K562 (cell line): ENCODE data around the gene OR2T8. TPM values are rescaled to one million over a fixed set of nuclear protein-coding genes. Genes with fewer than 3 reads are reported as not detected.

Experiments used
- CBX1 ChIP-seq: sonication (generic); IDR thresholded peaks from 2 replicates; pipeline ENCODE4 v1.6.1; 2016; ENCODE audit warnings: antibody characterized with exemption, low read depth, mild to moderate bottlenecking
- NFIX ChIP-seq: fragments of 250-450 bp; sonication (Bioruptor Pico); IDR thresholded peaks from 2 replicates; pipeline ENCODE4 v1.4.0; 2020; ENCODE audit warnings: low read depth, mild to moderate bottlenecking, moderate library complexity
- PRPF4 ChIP-seq: fragments of 200-400 bp; formaldehyde crosslinking; IDR thresholded peaks from one replicate; pipeline ENCODE4 v1.6.1; 2017; ENCODE audit warnings: low read length, low read depth, mild to moderate bottlenecking; ENCODE audit not compliant: insufficient read depth, poor library complexity, severe bottlenecking
- SMC3 ChIP-seq: conservative IDR thresholded peaks from 2 replicates; pipeline ENCODE4 v1.6.1; 2011; ENCODE audit warnings: low read depth, low read length, improper control_type of control experiment; ENCODE audit not compliant: insufficient read depth
- TCF3 ChIP-seq: sonication (generic); formaldehyde crosslinking; IDR thresholded peaks from 2 replicates; pipeline ENCODE4 v1.4.0; 2020; ENCODE audit warnings: mild to moderate bottlenecking, missing genetic modification reagents
- ZKSCAN1 ChIP-seq: fragments of 150-350 bp; IDR thresholded peaks from 2 replicates; pipeline ENCODE4 v1.6.1; 2016; ENCODE audit warnings: low read depth, low read length
- polyA plus RNA-seq, 8 experiments: library from polyadenylated mRNA; depleted of rRNA in 4 of 8; stranded (reverse) in 5 of 8; unstranded in 3 of 8; fragments of >200 nt; fragmentation: Nextera tagmentation in 2 of 8; fragmentation: Illumina TruSeq in 1 of 8; extraction: Ambion mirVana in 2 of 8; extraction: Trizol in 1 of 8; gene quantifications; 2 replicates each; pipeline versions ENCODE4 v1.2.1 to v1.2.3, GENCODE V29; 2011 to 2014; ENCODE audit warnings: inconsistent platforms in 1 of 8, missing spikeins in 1 of 8
- total RNA-seq, 7 experiments: library from RNA; depleted of rRNA in 6 of 7; stranded (reverse); fragments of >200 nt in 6 of 7; fragmentation: Illumina TruSeq in 2 of 7; extraction: Trizol in 2 of 7; gene quantifications; 2 replicates each; pipeline versions ENCODE4 v1.2.1 to v1.2.3, GENCODE V29; 2011 to 2021; ENCODE audit warnings: low replicate concordance in 1 of 7
- TF ChIP-seq, protein P1 (sequence below), 2 experiments: IDR thresholded peaks; 2 replicates each; pipeline ENCODE4 v1.6.1; 2012; ENCODE audit warnings: improper control_type of control experiment in 2 of 2, low read depth in 2 of 2, low read length in 2 of 2, borderline replicate concordance in 1 of 2
- TF ChIP-seq, protein P2 (sequence below): fragments of 250-450 bp; sonication (Bioruptor Pico); IDR thresholded peaks from 2 replicates; pipeline ENCODE4 v1.8.0; 2021; ENCODE audit warnings: borderline replicate concordance, mild to moderate bottlenecking, moderate library complexity; ENCODE audit not compliant: poor library complexity, severe bottlenecking
- TF ChIP-seq, protein P3 (sequence below): fragments of 200-800 bp; sonication (Bioruptor generic); IDR thresholded peaks from 2 replicates; pipeline ENCODE4 v1.6.1; 2017; ENCODE audit warnings: missing genetic modification characterization, missing compliant biosample characterization

OR2T8 gene
- total and polyA plus RNA-seq, 9 of the 15 experiments (the other 6 are each of a cell fraction or from before 2014, with no cell fraction given): 0.08 to 0.46 (median 0.31) TPM; not detected in 3

DNA sequence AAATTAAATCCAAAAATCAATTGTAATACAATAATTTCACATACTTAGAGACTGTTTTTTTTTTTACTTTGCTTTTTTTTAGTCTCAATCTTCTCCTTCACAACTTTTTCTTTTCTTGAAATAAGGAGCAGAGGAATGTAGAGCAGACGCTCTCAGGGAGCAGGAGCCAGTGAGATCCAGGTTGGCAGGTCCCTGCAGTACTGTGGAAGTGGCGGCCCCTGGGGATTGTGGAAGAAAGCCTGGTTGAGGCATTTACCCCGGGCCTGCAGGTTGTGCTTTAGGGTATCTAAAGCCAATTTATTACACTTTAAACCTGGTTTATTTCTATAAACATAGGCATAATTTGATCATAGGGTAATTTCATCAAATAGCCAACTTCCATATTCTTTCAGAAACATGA, 3.9 kb downstream of the OR2T8 start (continued):
- TF ChIP-seq, protein P1, sequence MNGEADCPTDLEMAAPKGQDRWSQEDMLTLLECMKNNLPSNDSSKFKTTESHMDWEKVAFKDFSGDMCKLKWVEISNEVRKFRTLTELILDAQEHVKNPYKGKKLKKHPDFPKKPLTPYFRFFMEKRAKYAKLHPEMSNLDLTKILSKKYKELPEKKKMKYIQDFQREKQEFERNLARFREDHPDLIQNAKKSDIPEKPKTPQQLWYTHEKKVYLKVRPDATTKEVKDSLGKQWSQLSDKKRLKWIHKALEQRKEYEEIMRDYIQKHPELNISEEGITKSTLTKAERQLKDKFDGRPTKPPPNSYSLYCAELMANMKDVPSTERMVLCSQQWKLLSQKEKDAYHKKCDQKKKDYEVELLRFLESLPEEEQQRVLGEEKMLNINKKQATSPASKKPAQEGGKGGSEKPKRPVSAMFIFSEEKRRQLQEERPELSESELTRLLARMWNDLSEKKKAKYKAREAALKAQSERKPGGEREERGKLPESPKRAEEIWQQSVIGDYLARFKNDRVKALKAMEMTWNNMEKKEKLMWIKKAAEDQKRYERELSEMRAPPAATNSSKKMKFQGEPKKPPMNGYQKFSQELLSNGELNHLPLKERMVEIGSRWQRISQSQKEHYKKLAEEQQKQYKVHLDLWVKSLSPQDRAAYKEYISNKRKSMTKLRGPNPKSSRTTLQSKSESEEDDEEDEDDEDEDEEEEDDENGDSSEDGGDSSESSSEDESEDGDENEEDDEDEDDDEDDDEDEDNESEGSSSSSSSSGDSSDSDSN (IDR thresholded peaks at IDR 0.05; ENCODE audit: borderline replicate concordance in 1 of 2, low read depth in 2 of 2, low read length in 2 of 2): no peak
- TF ChIP-seq SMC3 (no peak), TCF3 (CRISPR knock-in tag) (no peak), CBX1 (no peak), NFIX (CRISPR knock-in tag) (no peak), ZKSCAN1 (no peak), PRPF4 (no peak)
- TF ChIP-seq, protein P2, sequence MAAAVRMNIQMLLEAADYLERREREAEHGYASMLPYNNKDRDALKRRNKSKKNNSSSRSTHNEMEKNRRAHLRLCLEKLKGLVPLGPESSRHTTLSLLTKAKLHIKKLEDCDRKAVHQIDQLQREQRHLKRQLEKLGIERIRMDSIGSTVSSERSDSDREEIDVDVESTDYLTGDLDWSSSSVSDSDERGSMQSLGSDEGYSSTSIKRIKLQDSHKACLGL (CRISPR knock-in tag): no peak
- TF ChIP-seq, protein P3, sequence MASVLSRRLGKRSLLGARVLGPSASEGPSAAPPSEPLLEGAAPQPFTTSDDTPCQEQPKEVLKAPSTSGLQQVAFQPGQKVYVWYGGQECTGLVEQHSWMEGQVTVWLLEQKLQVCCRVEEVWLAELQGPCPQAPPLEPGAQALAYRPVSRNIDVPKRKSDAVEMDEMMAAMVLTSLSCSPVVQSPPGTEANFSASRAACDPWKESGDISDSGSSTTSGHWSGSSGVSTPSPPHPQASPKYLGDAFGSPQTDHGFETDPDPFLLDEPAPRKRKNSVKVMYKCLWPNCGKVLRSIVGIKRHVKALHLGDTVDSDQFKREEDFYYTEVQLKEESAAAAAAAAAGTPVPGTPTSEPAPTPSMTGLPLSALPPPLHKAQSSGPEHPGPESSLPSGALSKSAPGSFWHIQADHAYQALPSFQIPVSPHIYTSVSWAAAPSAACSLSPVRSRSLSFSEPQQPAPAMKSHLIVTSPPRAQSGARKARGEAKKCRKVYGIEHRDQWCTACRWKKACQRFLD (CRISPR knock-in tag): no peak
